Neuronal stem cell (in vitro differentiated cells): ENCODE data around the gene CLTCL1.

Experiments
- DNase-seq: peaks from one replicate; pipeline ENCODE4 v3.0.0-alpha.2; 2013; ENCODE audit warnings: low spot score
- H2AFZ ChIP-seq: one replicate; pipeline ENCODE4 v1.6.1; 2013; ENCODE audit warnings: mild to moderate bottlenecking, low read length, inconsistent platforms
- H2AK5ac ChIP-seq: 2 replicates; pipeline ENCODE4 v1.6.1; 2013; ENCODE audit warnings: low read depth, mild to moderate bottlenecking, inconsistent platforms, low read length, moderate library complexity, mixed read lengths
- H2BK120ac ChIP-seq: 2 replicates; pipeline ENCODE4 v1.6.1; 2013; ENCODE audit warnings: low read depth, mild to moderate bottlenecking, inconsistent platforms, low read length, moderate library complexity, mixed read lengths
- H2BK12ac ChIP-seq: one replicate; pipeline ENCODE4 v1.6.1; 2013; ENCODE audit warnings: low read length, inconsistent platforms
- H2BK15ac ChIP-seq: 2 replicates; pipeline ENCODE4 v1.6.1; 2013; ENCODE audit warnings: mild to moderate bottlenecking, low read length, inconsistent platforms, mixed read lengths
- H2BK5ac ChIP-seq: one replicate; pipeline ENCODE4 v1.6.1; 2013; ENCODE audit warnings: inconsistent platforms, mild to moderate bottlenecking, low read length, moderate library complexity
- H3K14ac ChIP-seq: one replicate; pipeline ENCODE4 v1.6.1; 2013; ENCODE audit warnings: low read length, inconsistent platforms
- H3K18ac ChIP-seq: 2 replicates; pipeline ENCODE4 v1.6.1; 2013; ENCODE audit warnings: low read length, inconsistent platforms
- H3K23ac ChIP-seq: 2 replicates; pipeline ENCODE4 v1.6.1; 2013; ENCODE audit warnings: low read depth, mild to moderate bottlenecking, mixed read lengths, low read length, inconsistent platforms; ENCODE audit not compliant: poor library complexity
- H3K27ac ChIP-seq: replicated peaks from 3 replicates; pipeline ENCODE4 v1.5.1; 2013; ENCODE audit warnings: low read length, inconsistent platforms
- H3K27me3 ChIP-seq, 3 experiments: 2 replicates each; pipeline ENCODE4 v1.6.1; 2013; ENCODE audit warnings: low read length in 3 of 3, mild to moderate bottlenecking in 2 of 3, inconsistent platforms in 1 of 3, low read depth in 1 of 3, mixed read lengths in 1 of 3, moderate library complexity in 1 of 3; ENCODE audit not compliant: control insufficient read depth in 3 of 3, insufficient read depth in 3 of 3
- H3K36me3 ChIP-seq, 2 donors: replicated peaks in 1 of 2; 2 replicates each; pipeline ENCODE4 v1.6.1; 2013; ENCODE audit warnings: low read length in 2 of 2; ENCODE audit not compliant: control insufficient read depth in 2 of 2, insufficient read depth in 2 of 2
- H3K4ac ChIP-seq: 2 replicates; pipeline ENCODE4 v1.6.1; 2013; ENCODE audit warnings: inconsistent platforms, mild to moderate bottlenecking, low read length, moderate library complexity
- H3K4me1 ChIP-seq, 2 donors: 1 replicate in 1 of 2; 2 replicates in 1 of 2; pipeline ENCODE4 v1.6.1; 2013; ENCODE audit warnings: low read length in 2 of 2, low read depth in 1 of 2; ENCODE audit not compliant: control insufficient read depth in 2 of 2, insufficient read depth in 1 of 2
- H3K4me2 ChIP-seq: one replicate; pipeline ENCODE4 v1.6.1; 2013; ENCODE audit warnings: mild to moderate bottlenecking, low read length, inconsistent platforms; ENCODE audit not compliant: insufficient read depth, poor library complexity, severe bottlenecking
- H3K4me3 ChIP-seq, 2 donors: 2 replicates each; pipeline ENCODE4 v1.5.1; 2013; ENCODE audit warnings: low read length in 2 of 2, mild to moderate bottlenecking in 2 of 2, inconsistent platforms in 1 of 2, moderate library complexity in 1 of 2
- H3K79me1 ChIP-seq: one replicate; pipeline ENCODE4 v1.6.1; 2013; ENCODE audit warnings: low read depth, mild to moderate bottlenecking, inconsistent platforms, low read length, moderate library complexity
- H3K9ac ChIP-seq: one replicate; pipeline ENCODE4 v1.6.1; 2013; ENCODE audit warnings: mild to moderate bottlenecking, low read depth, low read length, inconsistent platforms; ENCODE audit not compliant: poor library complexity
- H3K9me3 ChIP-seq, 2 donors: replicated peaks in 1 of 2; 2 replicates each; pipeline versions ENCODE3 to v1.6.1; 2013; ENCODE audit warnings: low read length in 2 of 2, mild to moderate bottlenecking in 2 of 2, inconsistent platforms in 1 of 2, low read depth in 1 of 2, mixed read lengths in 1 of 2, moderate library complexity in 1 of 2; ENCODE audit not compliant: control insufficient read depth in 2 of 2, insufficient read depth in 1 of 2
- H4K8ac ChIP-seq: one replicate; pipeline ENCODE4 v1.6.1; 2013; ENCODE audit warnings: low read depth, mild to moderate bottlenecking, inconsistent platforms, low read length, moderate library complexity
- H4K91ac ChIP-seq: one replicate; pipeline ENCODE4 v1.6.1; 2013; ENCODE audit warnings: low read length, low read depth, mild to moderate bottlenecking, inconsistent platforms; ENCODE audit not compliant: poor library complexity
- WGBS, 2 donors: extraction: QIAGEN DNeasy Blood & Tissue Kit; methylation state at CpG; one replicate each; pipeline ENCODE4 v1.1.7; 2013; ENCODE audit warnings: missing lambda C conversion rate in 2 of 2, mixed read lengths in 1 of 2; ENCODE audit not compliant: insufficient read length in 2 of 2, insufficient replicate concordance in 1 of 2; ENCODE audit errors: extremely low coverage in 2 of 2; 5-methylcytosine and 5-hydroxymethylcytosine counted together

CLTCL1 gene

GRCh38 chr22:19138217-19139000 lies 153.1 kb downstream of the CLTCL1 start:
- Histone ChIP-seq H3K4me2 (no peak overlapping the region), H4K8ac (no peak overlapping the region), H3K4me1 (no peaks in the 10 kb centered on the region), H3K27ac (no peak overlapping the region), H3K9me3 (peaks cover 0 to 2% of the 10 kb centered on the region in 2 donors), H3K27me3 (no peaks in the 10 kb centered on the region), H3K4ac (no peak overlapping the region), H3K23ac (peak overlapping the region; percentile 16), H4K91ac (no peak overlapping the region), H2BK120ac (no peak overlapping the region), H3K79me1 (peaks cover 6% of the 10 kb centered on the region), H3K18ac (no peak overlapping the region), H2AFZ (no peak overlapping the region), H2BK15ac (no peak overlapping the region), H3K14ac (no peak overlapping the region), H3K4me3 (no peak overlapping the region), H2AK5ac (no peak overlapping the region), H2BK5ac (no peak overlapping the region), H3K9ac (peak overlapping the region; percentile 5), H2BK12ac (no peak overlapping the region), H3K36me3 (peaks cover 77 to 91% of the 10 kb centered on the region in 2 donors)
- no peak for DNase-seq
- no CpG with 5 or more reads among the region's 15 CpGs for WGBS, 2 donors

- Histone ChIP-seq H3K27me3 (no peaks in the 10 kb centered on the region), H3K27ac (no peak overlapping the region), H2BK120ac (no peak overlapping the region), H3K4ac (no peak overlapping the region), H4K91ac (no peak overlapping the region), H3K4me3 (no peak overlapping the region), H2BK12ac (no peak overlapping the region), H2AFZ (no peak overlapping the region), H2BK15ac (no peak overlapping the region), H3K36me3 (peaks cover 83 to 97% of the 10 kb centered on the region in 2 donors), H3K18ac (no peak overlapping the region), H3K4me1 (no peaks in the 10 kb centered on the region), H2BK5ac (no peak overlapping the region), H2AK5ac (no peak overlapping the region), H4K8ac (no peak overlapping the region), H3K9me3 (peaks cover 0 to 2% of the 10 kb centered on the region in 2 donors), H3K4me2 (no peak overlapping the region), H3K14ac (peak overlapping the region; percentile 91), H3K9ac (no peak overlapping the region), H3K79me1 (peaks cover 9% of the 10 kb centered on the region), H3K23ac (peak overlapping the region; percentile 16)
- no peak for DNase-seq
- no CpG with 5 or more reads among the region's 11 CpGs for WGBS, 2 donors
Observed at GRCh38 chr22:19137384-19138216, 153.9 kb downstream of the CLTCL1 start.

GRCh38 chr22:19136915-19137314 lies 154.6 kb downstream of the CLTCL1 start:
- Histone ChIP-seq H3K4me1 (no peaks in the 10 kb centered on the region), H2BK5ac (no peak overlapping the region), H3K27me3 (no peaks in the 10 kb centered on the region), H3K18ac (no peak overlapping the region), H3K4me3 (no peak overlapping the region), H2AFZ (no peak overlapping the region), H4K91ac (no peak overlapping the region), H3K9ac (no peak overlapping the region), H3K79me1 (peaks cover 9% of the 10 kb centered on the region), H2BK120ac (no peak overlapping the region), H3K9me3 (peaks cover 0 to 2% of the 10 kb centered on the region in 2 donors), H3K36me3 (peaks cover 76 to 97% of the 10 kb centered on the region in 2 donors), H2BK12ac (no peak overlapping the region), H2AK5ac (no peak overlapping the region), H3K4ac (no peak overlapping the region), H3K14ac (no peak overlapping the region), H2BK15ac (no peak overlapping the region), H3K27ac (no peak overlapping the region), H4K8ac (no peak overlapping the region), H3K23ac (no peak overlapping the region), H3K4me2 (no peak overlapping the region)
- no CpG with 5 or more reads among the region's 10 CpGs for WGBS, 2 donors
- no peak for DNase-seq

- H3K18ac ChIP-seq: no peak overlapping the region
- no peak overlapping the region for H4K8ac ChIP-seq
- peaks cover 65 to 84% of the 10 kb centered on the region in 2 donors for H3K36me3 ChIP-seq
- H3K4me3 ChIP-seq: no peak overlapping the region
- DNase-seq: no peak
- no CpG with 5 or more reads among the region's 18 CpGs for WGBS, 2 donors
- no peak overlapping the region for H3K4me2 ChIP-seq
- no peak overlapping the region for H3K14ac ChIP-seq
- H4K91ac ChIP-seq: no peak overlapping the region
- H2AK5ac ChIP-seq: no peak overlapping the region
- H2AFZ ChIP-seq: no peak overlapping the region
- H3K27ac ChIP-seq: no peak overlapping the region
- no peaks in the 10 kb centered on the region for H3K27me3 ChIP-seq
- no peak overlapping the region for H3K9ac ChIP-seq
- H2BK15ac ChIP-seq: no peak overlapping the region
- H3K9me3 ChIP-seq: no peaks in the 10 kb centered on the region
- H3K23ac ChIP-seq: no peak overlapping the region
- no peak overlapping the region for H2BK5ac ChIP-seq
- H2BK12ac ChIP-seq: no peak overlapping the region
- H2BK120ac ChIP-seq: no peak overlapping the region
- peaks cover 9% of the 10 kb centered on the region for H3K79me1 ChIP-seq
- no peak overlapping the region for H3K4ac ChIP-seq
- H3K4me1 ChIP-seq: no peaks in the 10 kb centered on the region
Observed at GRCh38 chr22:19134874-19135273, 156.6 kb downstream of the CLTCL1 start.
